Heart left ventricle (tissue), 16 donors: ENCODE results near the gene TPRG1L. TPM values are rescaled to one million over a fixed set of nuclear protein-coding genes. Genes with fewer than 3 reads are reported as not detected.

Experiments used
- ATAC-seq, 4 donors: fragments of 200-7000 bp; cut with Tn5 transposase; one replicate each; pipeline ENCODE4 v1.9.1; 2020 to 2022; ENCODE audit warnings: moderate library complexity in 4 of 4, mild to moderate bottlenecking in 3 of 4, moderate number of reproducible peaks in 1 of 4
- DNase-seq, 5 donors: peaks; one replicate each; pipeline ENCODE4 v3.0.0-alpha.2; 2020
- H3K27ac ChIP-seq, 12 donors: fragments of 200-600 bp; sonication (generic) in 4 of 12; one replicate each; pipeline versions ENCODE4 v1.5.0 to v1.8.0; 2016 to 2022; ENCODE audit warnings: mild to moderate bottlenecking in 2 of 12
- H3K27me3 ChIP-seq, 9 donors: fragments of 200-600 bp; sonication (generic) in 2 of 9; one replicate each; pipeline versions ENCODE4 v1.5.1 to v1.8.0; 2016 to 2022; ENCODE audit warnings: mild to moderate bottlenecking in 3 of 9
- H3K36me3 ChIP-seq, 9 donors: fragments of 200-600 bp; sonication (generic) in 2 of 9; one replicate each; pipeline versions ENCODE4 v1.5.0 to v1.8.0; 2018 to 2022; ENCODE audit warnings: mild to moderate bottlenecking in 2 of 9
- H3K4me1 ChIP-seq, 12 donors: fragments of 200-600 bp; sonication (generic) in 4 of 12; one replicate each; pipeline versions ENCODE4 v1.5.0 to v1.8.0; 2016 to 2022; ENCODE audit warnings: mild to moderate bottlenecking in 3 of 12
- H3K4me3 ChIP-seq, 12 donors: fragments of 200-600 bp; sonication (generic) in 4 of 12; one replicate each; pipeline versions ENCODE4 v1.5.0 to v1.8.0; 2017 to 2022; ENCODE audit warnings: mild to moderate bottlenecking in 9 of 12, moderate library complexity in 4 of 12
- H3K9me3 ChIP-seq, 12 donors: fragments of 200-600 bp; sonication (generic) in 4 of 12; one replicate each; pipeline versions ENCODE4 v1.5.0 to v1.8.0; 2016 to 2022; ENCODE audit warnings: mild to moderate bottlenecking in 1 of 12
- CTCF ChIP-seq, 12 donors: fragments of 200-600 bp; sonication (generic) in 4 of 12; IDR thresholded peaks; one replicate each; pipeline versions ENCODE4 v1.5.0 to v1.8.0; 2018 to 2022; ENCODE audit warnings: antibody characterized with exemption in 12 of 12, mild to moderate bottlenecking in 5 of 12
- POLR2A ChIP-seq, 2 donors: fragments of 450-650 bp; IDR thresholded peaks; one replicate each; pipeline ENCODE4 v1.6.1; 2017; ENCODE audit warnings: antibody characterized with exemption in 2 of 2, mild to moderate bottlenecking in 2 of 2, moderate library complexity in 2 of 2
- WGBS, 4 donors: extraction: QIAGEN DNeasy Blood & Tissue Kit in 2 of 4; methylation state at CpG; one replicate each; pipeline versions ENCODE4 v1.1.5 to v1.1.7; 2013 to 2018; 5-methylcytosine and 5-hydroxymethylcytosine counted together
- intact Hi-C, 10 donors: fragments of 100-400 bp; cut with DNase I; formaldehyde crosslinking; loops; one replicate each; pipeline versions ENCODE4 v1.11.1 to v1.14.2; 2022
- polyA plus RNA-seq, 2 donors: library from polyadenylated mRNA; stranded (reverse); fragments of 200-250 nt; gene quantifications; one replicate each; pipeline ENCODE4 v1.2.3, GENCODE V29; 2013
- total RNA-seq, 9 donors: library from RNA; depleted of rRNA in 2 of 9; stranded (reverse); fragments of >200 nt in 2 of 9; fragmentation: NEBNext Ultra II Directional in 3 of 9; extraction: Animal tissue kit (Norgen Biotek cat#: 25700) in 3 of 9; gene quantifications; one replicate each; pipeline versions ENCODE4 v1.1.0 to v1.2.4, GENCODE V29; 2016 to 2023
- donor health status: ischemic (EF 13 %, LVEDD 7.1; RV severe dilation, severe dysfunction).
- donor health status: healthy with polysubstance abuse.
- donor health status: DM: no; HTN: yes; CAD: no.
- donor health status: DM: no; HTN: no; CAD: no.
- donor health status: ischemic (EF 25% LVEDD 6.9; RV normal size, moderate dysfunction).
- donor health status: ischemic (EF 25% LVEDD 5.7; RV mildly dilated, moderate dysfunction).
- donor health status: healthy.
- donor health status: DM: yes; HTN: yes; CAD: no.
- donor health status: ischemic (EF 35%, LVEDD 5.7; RV mildly dilated, moderate dysfunction).
- donor health status: nonischemic (EF 11% LVEDD 7.7; RV severe dilation, severe dysfunction).
- donor health status: DM: yes; HTN: yes; CAD: no.
- donor health status: PGD.
- donor health status: ischemic (EF 29% LVEDD 5.4; RV normal size, mild dysfunction).
- donor health status: nonischemic (EF 23%, LVEDD 6.1; RV moderate dilation, normal function).

TPRG1L gene
- total and polyA plus RNA-seq, 11 donors: 24.2 to 58.0 (median 48.8) TPM

GRCh38 chr1:3577711-3578432 is 46.9 kb upstream of the TPRG1L start:
- no peak overlapping the region for H3K27ac ChIP-seq
- intact Hi-C loops: no loop called here
- WGBS, 4 donors: 71 to 81% (median 72%) methylated on average over 19 to 27 of the region's 27 CpGs
- H3K36me3 ChIP-seq: no peaks in the 10 kb centered on the region
- H3K4me1 ChIP-seq: peaks cover 0 to 7% (median 0%) of the 10 kb centered on the region in 12 donors
- H3K4me3 ChIP-seq: no peak overlapping the region
- no peak for DNase-seq
- H3K27me3 ChIP-seq: peaks cover 0 to 2% (median 0%) of the 10 kb centered on the region in 9 donors
- no peaks in the 10 kb centered on the region for H3K9me3 ChIP-seq
- peak in 2 of 4 donors; percentile 23 to 25 for ATAC-seq
- no peak for TF ChIP-seq POLR2A (IDR thresholded peaks at IDR 0.05)
- TF ChIP-seq CTCF (IDR thresholded peaks at IDR 0.05): no peak

DNA sequence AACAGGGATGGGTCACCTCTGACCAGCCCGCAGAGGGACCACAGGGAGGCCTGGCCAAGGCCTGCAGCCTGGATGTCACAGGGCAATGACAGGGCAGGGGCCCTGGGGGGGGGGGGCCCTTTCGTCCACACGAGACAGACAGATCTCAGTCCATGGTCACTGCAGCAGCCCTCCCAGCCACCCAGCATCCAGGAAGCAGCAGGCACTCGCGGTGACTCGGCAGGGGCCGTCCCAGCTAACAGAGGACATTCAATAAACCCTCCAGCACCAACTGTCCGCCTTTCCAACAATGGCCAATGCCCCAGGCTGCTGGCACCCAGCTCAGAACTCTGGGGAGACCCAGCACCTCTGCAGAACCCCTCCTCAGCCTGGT is 46.4 kb upstream of the TPRG1L start:
- TF ChIP-seq CTCF (IDR thresholded peaks at IDR 0.05): no peak
- TF ChIP-seq POLR2A (IDR thresholded peaks at IDR 0.05): no peak
- intact Hi-C loops: no loop called here
- ATAC-seq (no peak), DNase-seq (no peak)
- no peaks in the 10 kb centered on the region for H3K9me3 ChIP-seq
- WGBS, 4 donors: 61 to 80% (median 73%) methylated on average over 5 to 8 of the region's 8 CpGs
- H3K4me1 ChIP-seq: peaks cover 0 to 5% (median 0%) of the 10 kb centered on the region in 12 donors
- no peak overlapping the region for H3K27ac ChIP-seq
- H3K4me3 ChIP-seq: no peak overlapping the region
- H3K36me3 ChIP-seq: no peaks in the 10 kb centered on the region
- H3K27me3 ChIP-seq: peaks cover 0 to 2% (median 0%) of the 10 kb centered on the region in 9 donors

GRCh38 chr1:3578906-3579305 is 45.9 kb upstream of the TPRG1L start:
- no peaks in the 10 kb centered on the region for H3K4me1 ChIP-seq
- H3K27me3 ChIP-seq: peaks cover 0 to 2% (median 0%) of the 10 kb centered on the region in 9 donors
- WGBS, 4 donors: 68 to 73% (median 72%) methylated on average over 15 to 19 of the region's 19 CpGs
- intact Hi-C loops: no loop called here
- no peak overlapping the region for H3K4me3 ChIP-seq
- no peak for TF ChIP-seq CTCF (IDR thresholded peaks at IDR 0.05)
- no peak for TF ChIP-seq POLR2A (IDR thresholded peaks at IDR 0.05)
- no peak for ATAC-seq
- H3K36me3 ChIP-seq: no peaks in the 10 kb centered on the region
- H3K27ac ChIP-seq: no peak overlapping the region
- DNase-seq: no peak
- H3K9me3 ChIP-seq: no peaks in the 10 kb centered on the region

- no peaks in the 10 kb centered on the region for H3K9me3 ChIP-seq
- intact Hi-C loops: no loop called here
- DNase-seq (no peak), ATAC-seq (no peak)
- TF ChIP-seq POLR2A (IDR thresholded peaks at IDR 0.05): no peak
- no peak for TF ChIP-seq CTCF (IDR thresholded peaks at IDR 0.05)
- peaks cover 0 to 2% (median 0%) of the 10 kb centered on the region in 9 donors for H3K27me3 ChIP-seq
- no peaks in the 10 kb centered on the region for H3K36me3 ChIP-seq
- no peak overlapping the region for H3K27ac ChIP-seq
- H3K4me3 ChIP-seq: no peak overlapping the region
- WGBS, 4 donors: 88 to 91% (median 90%) methylated on average over 13 to 16 of the region's 16 CpGs
- no peaks in the 10 kb centered on the region for H3K4me1 ChIP-seq
Observed at GRCh38 chr1:3579626-3580025, 45.2 kb upstream of the TPRG1L start.
